NCI-H510A (cell line): ENCODE data around the gene TTC28.

Experiments
- DNase-seq: peaks from one replicate; lab custom pipeline; 2025; lab: John Stamatoyannopoulos, UW

TTC28 gene

GRCh38 chr22:28021998-28022660 lies 657.5 kb downstream of the TTC28 start:
- no peak for DNase-seq

GRCh38 chr22:28021116-28021997 lies 658.3 kb downstream of the TTC28 start:
- no peak for DNase-seq

- peak; percentile 40 for DNase-seq
Observed at GRCh38 chr22:28019881-28020861, 659.5 kb downstream of the TTC28 start.

GRCh38 chr22:28019360-28019759 lies 660.3 kb downstream of the TTC28 start:
- no peak for DNase-seq

- no peak for DNase-seq
Observed at GRCh38 chr22:28018461-28018927, 661.1 kb downstream of the TTC28 start.

- DNase-seq: no peak
Observed at GRCh38 chr22:28017859-28018258, 661.8 kb downstream of the TTC28 start.

GRCh38 chr22:28017558-28017820 lies 662.2 kb downstream of the TTC28 start:
- no peak for DNase-seq

- no peak for DNase-seq
Observed at GRCh38 chr22:28016781-28017557, 662.7 kb downstream of the TTC28 start.

GRCh38 chr22:28015676-28016601 lies 663.7 kb downstream of the TTC28 start:
- no peak for DNase-seq

GRCh38 chr22:28015046-28015425 lies 664.6 kb downstream of the TTC28 start:
- no peak for DNase-seq

GRCh38 chr22:28014211-28015045 lies 665.2 kb downstream of the TTC28 start:
- no peak for DNase-seq

GRCh38 chr22:28013611-28014010 lies 666.0 kb downstream of the TTC28 start:
- no peak for DNase-seq

GRCh38 chr22:28012832-28013460 lies 666.7 kb downstream of the TTC28 start:
- DNase-seq: no peak

- DNase-seq: no peak
Observed at GRCh38 chr22:28009272-28009827, 670.3 kb downstream of the TTC28 start.

GRCh38 chr22:28008649-28009048 lies 671.0 kb downstream of the TTC28 start:
- no peak for DNase-seq

- DNase-seq: no peak
Observed at GRCh38 chr22:28008056-28008455, 671.6 kb downstream of the TTC28 start.

- no peak for DNase-seq
Observed at GRCh38 chr22:28006271-28006670, 673.4 kb downstream of the TTC28 start.

GRCh38 chr22:28005513-28005912 lies 674.1 kb downstream of the TTC28 start:
- DNase-seq: no peak

GRCh38 chr22:28004021-28004420 lies 675.6 kb downstream of the TTC28 start:
- DNase-seq: no peak
